ENCODE measurements around the gene LRRK1.

Gene LRRK1

DNA sequence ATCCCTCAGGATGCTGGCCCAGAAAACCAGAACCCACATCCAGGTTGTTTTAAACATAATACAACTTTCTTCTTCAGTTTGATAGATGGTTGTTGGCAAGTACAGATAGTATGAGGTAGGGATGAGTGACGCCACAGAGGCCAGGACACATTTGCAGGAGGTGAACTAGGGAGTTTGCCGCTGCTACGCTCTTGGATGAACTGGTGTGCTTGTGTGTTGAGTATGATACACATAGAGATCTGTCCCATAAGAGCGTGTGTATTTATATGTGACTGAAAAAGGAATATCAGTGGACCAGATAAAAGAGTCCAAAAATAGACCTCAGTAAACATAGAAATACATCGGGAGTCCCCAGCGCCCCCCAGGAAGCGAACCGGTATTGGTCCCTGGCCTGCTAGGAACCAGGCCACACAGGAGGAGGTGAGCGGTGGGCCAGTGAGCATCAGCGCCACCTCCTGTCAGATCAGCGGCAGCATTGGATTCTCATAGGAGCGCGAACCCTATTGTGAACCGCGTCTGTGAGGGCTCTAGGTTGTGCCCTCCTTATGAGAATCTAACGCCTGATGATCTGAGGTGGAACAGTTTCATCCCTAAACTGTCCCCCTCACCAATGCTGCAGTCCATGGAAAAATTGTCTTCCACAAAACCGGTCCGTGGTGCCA is 98.1 kb downstream of the LRRK1 start:
- DNase-seq (ENCODE audit: low spot score) = no peak
- TF ChIP-seq, protein P1, sequence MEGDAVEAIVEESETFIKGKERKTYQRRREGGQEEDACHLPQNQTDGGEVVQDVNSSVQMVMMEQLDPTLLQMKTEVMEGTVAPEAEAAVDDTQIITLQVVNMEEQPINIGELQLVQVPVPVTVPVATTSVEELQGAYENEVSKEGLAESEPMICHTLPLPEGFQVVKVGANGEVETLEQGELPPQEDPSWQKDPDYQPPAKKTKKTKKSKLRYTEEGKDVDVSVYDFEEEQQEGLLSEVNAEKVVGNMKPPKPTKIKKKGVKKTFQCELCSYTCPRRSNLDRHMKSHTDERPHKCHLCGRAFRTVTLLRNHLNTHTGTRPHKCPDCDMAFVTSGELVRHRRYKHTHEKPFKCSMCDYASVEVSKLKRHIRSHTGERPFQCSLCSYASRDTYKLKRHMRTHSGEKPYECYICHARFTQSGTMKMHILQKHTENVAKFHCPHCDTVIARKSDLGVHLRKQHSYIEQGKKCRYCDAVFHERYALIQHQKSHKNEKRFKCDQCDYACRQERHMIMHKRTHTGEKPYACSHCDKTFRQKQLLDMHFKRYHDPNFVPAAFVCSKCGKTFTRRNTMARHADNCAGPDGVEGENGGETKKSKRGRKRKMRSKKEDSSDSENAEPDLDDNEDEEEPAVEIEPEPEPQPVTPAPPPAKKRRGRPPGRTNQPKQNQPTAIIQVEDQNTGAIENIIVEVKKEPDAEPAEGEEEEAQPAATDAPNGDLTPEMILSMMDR (IDR thresholded peaks at IDR 0.05; ENCODE audit: borderline replicate concordance, control extremely low read depth, extremely low read depth, insufficient read depth, missing control alignments) = peak; percentile 8
- in situ Hi-C loops (cut with MboI; ENCODE audit: low sequenced_read_pairs, unreplicated experiment) = loop anchor here (10.0 to 25.0 kb wide), 3 partner anchors 248 to 680 kb away; partner anchors contain the start of gene ADAMTS17

DNA sequence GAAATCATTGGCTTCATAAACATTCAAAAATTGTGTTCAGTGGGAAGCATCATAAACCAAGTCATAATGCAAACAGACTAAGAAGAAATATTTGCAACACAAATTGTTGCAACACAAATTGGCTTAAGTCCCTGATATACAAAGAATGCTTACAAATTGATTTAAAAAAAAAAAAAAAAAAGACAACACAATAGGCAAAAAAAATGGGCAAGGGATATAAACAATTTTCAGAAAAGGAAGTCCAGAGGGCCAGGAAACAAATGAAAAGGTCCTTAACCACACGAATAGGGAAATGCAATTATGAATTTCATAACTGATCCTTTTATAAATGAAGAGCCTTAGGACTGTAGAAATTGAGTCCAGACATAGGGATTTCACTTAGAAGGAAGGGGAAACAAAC is 98.9 kb downstream of the LRRK1 start:
- TF ChIP-seq, protein P1 (IDR thresholded peaks at IDR 0.05; ENCODE audit: borderline replicate concordance, control extremely low read depth, extremely low read depth, insufficient read depth, missing control alignments) = no peak
- in situ Hi-C loops (cut with MboI; ENCODE audit: low sequenced_read_pairs, unreplicated experiment) = loop anchor here (10.0 to 25.0 kb wide), 3 partner anchors 247 to 681 kb away; partner anchors contain the start of gene ADAMTS17
- no peak for DNase-seq (ENCODE audit: low spot score)

DNA sequence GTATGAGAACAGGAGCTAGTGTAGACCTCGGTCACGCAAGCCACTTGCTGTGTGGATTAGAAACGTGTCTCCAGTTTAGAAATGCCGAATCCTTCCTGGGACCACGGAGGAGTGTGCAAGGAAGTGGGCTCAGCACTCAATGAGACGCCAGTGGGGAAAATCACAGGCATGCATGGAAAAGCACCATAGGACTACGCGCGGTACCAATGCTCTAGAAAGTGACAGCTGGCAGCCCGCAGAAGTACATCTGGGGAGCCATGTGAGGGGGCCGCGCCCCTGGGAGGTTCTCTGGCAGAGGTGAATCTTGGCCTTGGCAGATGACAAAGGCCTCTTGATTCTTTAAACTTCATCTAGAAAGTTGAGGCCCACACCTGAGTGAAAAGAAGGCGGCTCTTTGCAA is 99.3 kb downstream of the LRRK1 start:
- in situ Hi-C loops (cut with MboI; ENCODE audit: low sequenced_read_pairs, unreplicated experiment) = loop anchor here (10.0 to 25.0 kb wide), 3 partner anchors 246 to 681 kb away; partner anchors contain the start of gene ADAMTS17
- TF ChIP-seq, protein P1 (IDR thresholded peaks at IDR 0.05; ENCODE audit: borderline replicate concordance, control extremely low read depth, extremely low read depth, insufficient read depth, missing control alignments) = no peak
- no peak for DNase-seq (ENCODE audit: low spot score)

DNA sequence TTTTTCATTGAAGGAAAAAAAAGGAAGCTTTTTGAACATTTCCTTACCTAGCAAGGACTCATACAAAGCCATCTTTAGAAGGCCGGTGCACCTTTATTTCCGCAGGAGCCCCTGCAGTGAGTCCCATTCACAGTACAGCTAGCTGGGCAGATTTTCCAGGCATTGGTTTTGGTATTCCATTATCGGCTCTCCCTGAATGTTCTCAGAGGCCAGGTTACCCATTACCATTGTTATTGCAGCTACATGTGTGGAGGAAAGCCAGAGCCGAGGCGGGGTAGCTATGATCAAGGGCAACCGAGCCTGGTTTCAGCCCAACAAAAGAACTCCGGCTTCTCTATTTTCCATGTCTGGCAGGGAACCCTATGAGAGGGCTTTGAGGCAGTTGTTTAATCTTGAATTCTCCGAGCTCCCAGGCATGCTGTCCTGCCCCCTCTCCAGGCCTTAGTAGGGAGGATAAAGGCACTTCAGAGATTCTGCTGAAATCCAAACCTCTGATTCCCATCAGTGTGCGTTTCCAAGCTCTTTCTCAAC is 100.3 kb downstream of the LRRK1 start:
- in situ Hi-C loops (cut with MboI; ENCODE audit: low sequenced_read_pairs, unreplicated experiment) = loop anchor here (10.0 to 25.0 kb wide), 3 partner anchors 245 to 682 kb away; partner anchors contain the start of gene ADAMTS17
- no peak for DNase-seq (ENCODE audit: low spot score)
- TF ChIP-seq, protein P1 (IDR thresholded peaks at IDR 0.05; ENCODE audit: borderline replicate concordance, control extremely low read depth, extremely low read depth, insufficient read depth, missing control alignments) = no peak

DNA sequence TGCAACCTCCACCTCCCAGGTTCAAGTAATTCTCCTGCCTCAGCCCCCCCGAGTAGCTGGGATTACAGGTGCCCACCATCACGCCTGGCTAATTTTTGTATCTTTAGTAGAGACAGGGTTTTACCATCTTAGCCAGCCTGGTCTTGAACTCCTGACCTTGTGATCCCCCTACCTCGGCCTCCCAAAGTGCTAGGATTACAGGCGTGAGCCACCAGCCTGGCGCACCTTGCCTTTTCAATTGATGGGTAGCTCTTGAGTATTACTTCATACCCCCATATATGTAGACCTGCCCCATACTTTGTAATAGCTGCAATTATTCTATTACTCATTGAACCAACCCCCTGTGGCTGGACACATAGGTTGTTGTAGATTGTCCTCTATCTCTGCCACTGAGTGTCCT is 101.3 kb downstream of the LRRK1 start:
- DNase-seq (ENCODE audit: low spot score) = no peak
- TF ChIP-seq, protein P1 (IDR thresholded peaks at IDR 0.05; ENCODE audit: borderline replicate concordance, control extremely low read depth, extremely low read depth, insufficient read depth, missing control alignments) = no peak
- in situ Hi-C loops (cut with MboI; ENCODE audit: low sequenced_read_pairs, unreplicated experiment) = loop anchor here (25.0 kb wide), 2 partner anchors 383 to 683 kb away; partner anchors contain the start of gene ADAMTS17

DNA sequence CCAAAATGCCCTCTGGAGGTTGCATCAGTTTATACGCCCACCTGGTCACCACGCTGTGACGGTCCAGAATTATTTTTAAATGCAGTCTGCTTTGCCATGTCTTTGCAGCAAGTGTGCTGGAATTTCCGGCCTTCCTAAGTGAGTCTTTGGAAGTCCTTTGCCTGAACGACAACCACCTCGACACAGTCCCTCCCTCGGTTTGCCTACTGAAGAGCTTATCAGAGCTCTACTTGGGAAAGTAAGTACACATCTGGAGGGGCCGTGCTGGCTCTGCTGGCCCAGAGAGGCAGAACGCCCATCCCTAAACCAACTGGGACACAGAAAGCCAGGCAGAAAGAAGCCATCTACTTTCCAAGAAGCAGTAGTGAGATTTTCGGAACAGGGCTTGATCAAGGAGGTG is 101.8 kb downstream of the LRRK1 start:
- in situ Hi-C loops (cut with MboI; ENCODE audit: low sequenced_read_pairs, unreplicated experiment) = loop anchor here (25.0 kb wide), 2 partner anchors 384 to 684 kb away; partner anchors contain the start of gene ADAMTS17
- no peak for DNase-seq (ENCODE audit: low spot score)
- TF ChIP-seq, protein P1 (IDR thresholded peaks at IDR 0.05; ENCODE audit: borderline replicate concordance, control extremely low read depth, extremely low read depth, insufficient read depth, missing control alignments) = no peak

Measured in GM13976 (cell line).